GM23248 (cell line): ENCODE data around the gene ANKRD13D.

Experiments
- EZH2 ChIP-seq: fragments of 200-600 bp; sonication (generic); IDR thresholded peaks from 2 replicates; pipeline ENCODE4 v1.6.1; 2018; ENCODE audit warnings: antibody characterized with exemption, mild to moderate bottlenecking; ENCODE audit not compliant: insufficient read depth, poor library complexity, severe bottlenecking
- EZH2phosphoT487 ChIP-seq: fragments of 200-600 bp; sonication (generic); IDR thresholded peaks from 2 replicates; pipeline ENCODE4 v1.6.1; 2018; ENCODE audit warnings: antibody characterized with exemption, moderate library complexity, mild to moderate bottlenecking, low read depth; ENCODE audit not compliant: insufficient read depth

DNA sequence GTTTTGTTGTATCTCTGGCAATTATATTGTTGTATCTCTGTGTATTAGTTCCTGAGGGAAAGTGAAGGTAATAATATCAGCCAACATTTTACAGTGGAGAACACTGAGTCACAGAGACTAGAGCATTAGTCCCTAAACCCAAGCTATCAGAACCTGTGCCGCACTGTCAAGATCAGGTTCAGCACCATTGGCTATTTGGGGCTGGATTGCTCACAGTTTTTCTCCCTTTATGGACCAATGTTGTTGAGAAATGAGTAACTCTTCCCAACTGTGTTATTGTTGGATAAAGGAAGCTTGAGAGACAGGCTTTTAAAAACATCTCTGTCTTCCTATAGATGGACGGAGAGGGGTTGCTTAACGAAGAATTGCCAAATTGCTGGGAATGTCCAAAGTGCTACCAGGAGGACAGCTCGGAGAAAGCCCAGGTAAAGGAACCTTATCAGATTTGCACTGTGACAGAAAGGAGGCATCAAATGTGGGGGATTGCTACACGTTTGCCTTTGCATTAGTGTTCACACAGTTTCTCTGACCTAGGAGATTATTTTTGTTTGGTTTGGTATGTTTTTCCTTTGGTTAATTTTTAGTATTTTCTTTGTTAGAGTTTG, 41.1 kb upstream of the ANKRD13D start:
- no peak for TF ChIP-seq EZH2
- TF ChIP-seq EZH2phosphoT487, result no peak
